Neural progenitor cell (in vitro differentiated cells): ENCODE results near the gene CDK10.

Source experiments
- EZH2 ChIP-seq: fragments of 200-600 bp; sonication (generic); IDR thresholded peaks from 2 replicates; pipeline ENCODE4 v1.6.1; 2017; ENCODE audit warnings: antibody characterized with exemption, mild to moderate bottlenecking, moderate library complexity
- EZH2phosphoT487 ChIP-seq: fragments of 200-600 bp; sonication (generic); IDR thresholded peaks from 2 replicates; pipeline ENCODE4 v1.6.1; 2017; ENCODE audit warnings: antibody characterized with exemption
- TF ChIP-seq, protein P1 (sequence below): fragments of 200-600 bp; sonication (generic); IDR thresholded peaks from 2 replicates; pipeline ENCODE4 v1.5.1; 2017; ENCODE audit warnings: antibody characterized with exemption, mild to moderate bottlenecking

DNA sequence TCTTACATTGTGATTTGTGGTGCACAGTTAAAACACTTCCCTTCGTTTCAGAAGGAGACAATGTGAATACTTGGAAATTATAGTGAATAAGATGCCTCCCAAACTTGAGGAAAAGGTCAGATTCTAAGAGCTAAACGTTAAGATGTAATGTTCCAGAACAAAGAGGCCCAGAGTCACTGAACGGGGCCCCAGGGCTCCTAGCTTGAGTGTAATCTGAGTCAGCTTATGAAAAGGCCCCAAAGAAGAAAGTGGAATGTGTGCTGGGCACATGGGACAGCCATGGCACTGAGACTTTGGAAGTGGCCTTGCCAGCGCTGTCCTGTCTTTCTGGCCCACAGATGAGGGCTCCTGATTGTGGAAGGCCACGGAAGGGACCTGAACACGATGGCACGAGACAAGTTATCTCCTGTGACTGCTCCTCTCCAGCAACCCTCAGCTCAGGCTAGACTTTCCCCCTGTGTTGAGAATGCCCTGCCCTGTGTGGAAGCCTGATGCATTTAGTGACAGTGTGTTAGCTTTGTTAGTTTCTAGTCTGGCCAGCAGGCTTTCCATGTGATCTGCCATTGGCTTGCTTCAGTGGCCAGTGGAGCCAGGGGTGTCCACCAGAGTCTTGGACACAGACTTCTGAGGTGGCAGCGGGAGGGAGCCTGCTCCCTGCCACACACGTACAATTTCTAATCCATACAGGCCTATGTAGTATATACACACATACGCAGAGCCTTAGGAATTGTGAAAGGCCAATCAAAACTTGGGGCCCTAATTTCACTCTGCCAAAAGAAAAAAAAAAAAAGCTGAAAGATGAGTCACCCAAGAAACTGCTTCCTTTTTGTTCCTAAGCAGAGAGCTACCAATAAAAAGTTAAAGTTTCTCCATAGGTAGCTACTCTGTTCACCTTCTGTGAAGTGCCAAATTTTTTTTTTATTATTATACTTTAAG lies 15.7 kb upstream of the CDK10 start:
- TF ChIP-seq, protein P1, sequence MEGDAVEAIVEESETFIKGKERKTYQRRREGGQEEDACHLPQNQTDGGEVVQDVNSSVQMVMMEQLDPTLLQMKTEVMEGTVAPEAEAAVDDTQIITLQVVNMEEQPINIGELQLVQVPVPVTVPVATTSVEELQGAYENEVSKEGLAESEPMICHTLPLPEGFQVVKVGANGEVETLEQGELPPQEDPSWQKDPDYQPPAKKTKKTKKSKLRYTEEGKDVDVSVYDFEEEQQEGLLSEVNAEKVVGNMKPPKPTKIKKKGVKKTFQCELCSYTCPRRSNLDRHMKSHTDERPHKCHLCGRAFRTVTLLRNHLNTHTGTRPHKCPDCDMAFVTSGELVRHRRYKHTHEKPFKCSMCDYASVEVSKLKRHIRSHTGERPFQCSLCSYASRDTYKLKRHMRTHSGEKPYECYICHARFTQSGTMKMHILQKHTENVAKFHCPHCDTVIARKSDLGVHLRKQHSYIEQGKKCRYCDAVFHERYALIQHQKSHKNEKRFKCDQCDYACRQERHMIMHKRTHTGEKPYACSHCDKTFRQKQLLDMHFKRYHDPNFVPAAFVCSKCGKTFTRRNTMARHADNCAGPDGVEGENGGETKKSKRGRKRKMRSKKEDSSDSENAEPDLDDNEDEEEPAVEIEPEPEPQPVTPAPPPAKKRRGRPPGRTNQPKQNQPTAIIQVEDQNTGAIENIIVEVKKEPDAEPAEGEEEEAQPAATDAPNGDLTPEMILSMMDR, result no peak
- TF ChIP-seq EZH2phosphoT487 (no peak), EZH2 (no peak)
